ENCODE results near the gene FMO1. TPM values are rescaled to one million over a fixed set of nuclear protein-coding genes. Genes with fewer than 3 reads are reported as not detected.

The FMO1 gene
- total and polyA plus RNA-seq, 2 donors (not counting 1 experiment from before 2014, with no cell fraction given), result 0.22 TPM; not detected in 1

GRCh38 chr1:171258943-171259342 lies 10.6 kb downstream of the FMO1 start:
- H3K9me3 ChIP-seq (ENCODE audit: control insufficient read depth, insufficient read depth, low read depth, low read length), result no peaks in the 10 kb centered on the region
- H3K79me2 ChIP-seq (ENCODE audit: control insufficient read depth, insufficient read depth, low read length), result no peaks in the 10 kb centered on the region
- no peaks in the 10 kb centered on the region for H4K20me1 ChIP-seq (ENCODE audit: control insufficient read depth, extremely low read depth, insufficient read depth, low read length)
- no peak overlapping the region for H2AFZ ChIP-seq (ENCODE audit: low read length)
- H3K27ac ChIP-seq (ENCODE audit: insufficient read depth, low read length), result no peak overlapping the region
- H3K4me2 ChIP-seq (ENCODE audit: extremely low read depth, insufficient read depth, low read length), result no peak overlapping the region
- no peaks in the 10 kb centered on the region for H3K4me1 ChIP-seq (ENCODE audit: control insufficient read depth, extremely low read depth, insufficient read depth, low read length)
- DNase-seq (ENCODE audit: low read depth in 2 of 2), result no peak
- no peaks in the 10 kb centered on the region for H3K36me3 ChIP-seq (ENCODE audit: control insufficient read depth, insufficient read depth, low read length)
- no peaks in the 10 kb centered on the region for H3K27me3 ChIP-seq (ENCODE audit: control insufficient read depth, insufficient read depth, low read length)
- H3K4me3 ChIP-seq (replicated peaks in 1 of 4; ENCODE audit: control extremely low read depth in 1 of 4, insufficient read depth in 1 of 4, low read depth in 3 of 4, low read length in 4 of 4), result no peak overlapping the region
- H3K9ac ChIP-seq (ENCODE audit: insufficient read depth, low read length), result no peak overlapping the region
- TF ChIP-seq EZH2 (IDR thresholded peaks at IDR 0.05; ENCODE audit: low read length, missing control alignments) (no peak), CTCF (conservative IDR thresholded peaks at IDR 0.05 in 1 of 2, IDR thresholded peaks at IDR 0.05 in 1 of 2; ENCODE audit: low read depth in 1 of 2, low read length in 2 of 2) (no peak)

- Histone ChIP-seq H3K9ac (ENCODE audit: insufficient read depth, low read length) (no peak overlapping the region), H2AFZ (ENCODE audit: low read length) (no peak overlapping the region), H4K20me1 (ENCODE audit: control insufficient read depth, extremely low read depth, insufficient read depth, low read length) (no peaks in the 10 kb centered on the region), H3K36me3 (ENCODE audit: control insufficient read depth, insufficient read depth, low read length) (no peaks in the 10 kb centered on the region), H3K27ac (ENCODE audit: insufficient read depth, low read length) (no peak overlapping the region), H3K4me3 (replicated peaks in 1 of 4; ENCODE audit: control extremely low read depth in 1 of 4, insufficient read depth in 1 of 4, low read depth in 3 of 4, low read length in 4 of 4) (no peak overlapping the region), H3K79me2 (ENCODE audit: control insufficient read depth, insufficient read depth, low read length) (no peaks in the 10 kb centered on the region), H3K27me3 (ENCODE audit: control insufficient read depth, insufficient read depth, low read length) (no peaks in the 10 kb centered on the region), H3K9me3 (ENCODE audit: control insufficient read depth, insufficient read depth, low read depth, low read length) (no peaks in the 10 kb centered on the region), H3K4me2 (ENCODE audit: extremely low read depth, insufficient read depth, low read length) (no peak overlapping the region), H3K4me1 (ENCODE audit: control insufficient read depth, extremely low read depth, insufficient read depth, low read length) (no peaks in the 10 kb centered on the region)
- no peak for DNase-seq (ENCODE audit: low read depth in 2 of 2)
- no peak for TF ChIP-seq CTCF (conservative IDR thresholded peaks at IDR 0.05 in 1 of 2, IDR thresholded peaks at IDR 0.05 in 1 of 2; ENCODE audit: low read depth in 1 of 2, low read length in 2 of 2)
- no peak for TF ChIP-seq EZH2 (IDR thresholded peaks at IDR 0.05; ENCODE audit: low read length, missing control alignments)
These were observed 13.0 kb downstream of the FMO1 start for GRCh38 chr1:171261336-171261735.

- Histone ChIP-seq H3K27ac (ENCODE audit: insufficient read depth, low read length) (no peak overlapping the region), H3K9ac (ENCODE audit: insufficient read depth, low read length) (no peak overlapping the region), H3K4me2 (ENCODE audit: extremely low read depth, insufficient read depth, low read length) (no peak overlapping the region), H3K9me3 (ENCODE audit: control insufficient read depth, insufficient read depth, low read depth, low read length) (no peaks in the 10 kb centered on the region), H3K4me1 (ENCODE audit: control insufficient read depth, extremely low read depth, insufficient read depth, low read length) (no peaks in the 10 kb centered on the region), H4K20me1 (ENCODE audit: control insufficient read depth, extremely low read depth, insufficient read depth, low read length) (no peaks in the 10 kb centered on the region), H2AFZ (ENCODE audit: low read length) (no peak overlapping the region), H3K4me3 (replicated peaks in 1 of 4; ENCODE audit: control extremely low read depth in 1 of 4, insufficient read depth in 1 of 4, low read depth in 3 of 4, low read length in 4 of 4) (no peak overlapping the region), H3K79me2 (ENCODE audit: control insufficient read depth, insufficient read depth, low read length) (no peaks in the 10 kb centered on the region), H3K27me3 (ENCODE audit: control insufficient read depth, insufficient read depth, low read length) (no peaks in the 10 kb centered on the region), H3K36me3 (ENCODE audit: control insufficient read depth, insufficient read depth, low read length) (no peaks in the 10 kb centered on the region)
- DNase-seq (ENCODE audit: low read depth in 2 of 2), result peak in 1 of 2 donors; percentile 46
- TF ChIP-seq CTCF (conservative IDR thresholded peaks at IDR 0.05 in 1 of 2, IDR thresholded peaks at IDR 0.05 in 1 of 2; ENCODE audit: low read depth in 1 of 2, low read length in 2 of 2) (no peak), EZH2 (IDR thresholded peaks at IDR 0.05; ENCODE audit: low read length, missing control alignments) (no peak)
These were observed 15.6 kb downstream of the FMO1 start for GRCh38 chr1:171263901-171264300.

Data from fibroblast of lung (primary cell).